OCI-LY1 (cell line): Measurements from ENCODE around the gene USH2A.

Experiments used
- H2AFZ ChIP-seq: fragments of 200-600 bp; sonication (generic), shearing (Covaris generic); 2 replicates; pipeline ENCODE4 v1.6.0; 2014; ENCODE audit warnings: antibody characterized with exemption, mild to moderate bottlenecking, low read length
- H3F3A ChIP-seq: fragments of 200-600 bp; sonication (generic), shearing (Covaris generic); 2 replicates; pipeline ENCODE4 v1.6.0; 2014; ENCODE audit warnings: mild to moderate bottlenecking, antibody characterized with exemption, low read length, moderate library complexity; ENCODE audit not compliant: insufficient read depth
- H3K27ac ChIP-seq: fragments of 200-600 bp; sonication (generic); 2 replicates; pipeline ENCODE4 v1.5.1; 2014; ENCODE audit warnings: low read length, mixed run types, mild to moderate bottlenecking, low read depth; ENCODE audit not compliant: poor library complexity, severe bottlenecking
- H3K27me3 ChIP-seq: fragments of 200-600 bp; sonication (generic); 2 replicates; pipeline ENCODE4 v1.6.0; 2014; ENCODE audit warnings: antibody characterized with exemption, mild to moderate bottlenecking, low read length, moderate library complexity; ENCODE audit not compliant: insufficient read depth
- H3K36me3 ChIP-seq: fragments of 200-600 bp; sonication (generic); 2 replicates; pipeline ENCODE4 v1.6.1; 2014; ENCODE audit warnings: mild to moderate bottlenecking, antibody characterized with exemption, low read length, moderate library complexity, mixed read lengths; ENCODE audit not compliant: insufficient read depth
- H3K4me1 ChIP-seq: fragments of 200-600 bp; sonication (generic); 2 replicates; pipeline ENCODE4 v1.5.1; 2014; ENCODE audit warnings: mild to moderate bottlenecking, low read length, moderate library complexity; ENCODE audit not compliant: insufficient read depth, severe bottlenecking
- H3K4me2 ChIP-seq: fragments of 200-600 bp; sonication (generic), shearing (Covaris generic); 2 replicates; pipeline ENCODE4 v1.6.1; 2014; ENCODE audit warnings: low read length
- H3K4me3 ChIP-seq: fragments of 200-600 bp; sonication (generic); 2 replicates; pipeline ENCODE4 v1.5.1; 2014; ENCODE audit warnings: low read length, low read depth, mild to moderate bottlenecking, mixed read lengths; ENCODE audit not compliant: poor library complexity, severe bottlenecking
- H3K79me2 ChIP-seq: fragments of 200-600 bp; shearing (Covaris generic); 2 replicates; pipeline ENCODE4 v1.6.1; 2016; ENCODE audit warnings: mixed run types, low read length, mixed read lengths; ENCODE audit not compliant: insufficient read depth
- H3K9ac ChIP-seq: fragments of 200-600 bp; sonication (generic), shearing (Covaris generic); 2 replicates; pipeline ENCODE4 v1.6.1; 2014; ENCODE audit warnings: mild to moderate bottlenecking, low read length, mixed read lengths
- H3K9me2 ChIP-seq: fragments of 200-600 bp; sonication (generic), shearing (Covaris generic); 2 replicates; pipeline ENCODE4 v1.6.1; 2014; ENCODE audit warnings: low read depth, mild to moderate bottlenecking, low read length, mixed read lengths
- H3K9me3 ChIP-seq: fragments of 200-600 bp; shearing (Covaris generic); 2 replicates; pipeline ENCODE4 v1.6.1; 2014; ENCODE audit warnings: low read length, mixed read lengths
- H4K20me1 ChIP-seq: fragments of 200-600 bp; sonication (generic), shearing (Covaris generic); 2 replicates; pipeline ENCODE4 v1.6.0; 2016; ENCODE audit warnings: mild to moderate bottlenecking, low read length; ENCODE audit not compliant: insufficient read depth
- EZH2 ChIP-seq: fragments of 200-600 bp; sonication (generic), shearing (Covaris generic); IDR thresholded peaks from 2 replicates; pipeline ENCODE4 v1.8.0; 2017; ENCODE audit warnings: borderline replicate concordance, mixed run types, mild to moderate bottlenecking, antibody characterized with exemption, low read length, moderate library complexity, mixed read lengths
- TF ChIP-seq, protein P1 (sequence below): fragments of 200-600 bp; sonication (generic), shearing (Covaris generic); IDR thresholded peaks from 2 replicates; pipeline ENCODE4 v1.5.1; 2017; ENCODE audit warnings: mild to moderate bottlenecking, antibody characterized with exemption, low read length, moderate library complexity, mixed read lengths

USH2A gene

DNA sequence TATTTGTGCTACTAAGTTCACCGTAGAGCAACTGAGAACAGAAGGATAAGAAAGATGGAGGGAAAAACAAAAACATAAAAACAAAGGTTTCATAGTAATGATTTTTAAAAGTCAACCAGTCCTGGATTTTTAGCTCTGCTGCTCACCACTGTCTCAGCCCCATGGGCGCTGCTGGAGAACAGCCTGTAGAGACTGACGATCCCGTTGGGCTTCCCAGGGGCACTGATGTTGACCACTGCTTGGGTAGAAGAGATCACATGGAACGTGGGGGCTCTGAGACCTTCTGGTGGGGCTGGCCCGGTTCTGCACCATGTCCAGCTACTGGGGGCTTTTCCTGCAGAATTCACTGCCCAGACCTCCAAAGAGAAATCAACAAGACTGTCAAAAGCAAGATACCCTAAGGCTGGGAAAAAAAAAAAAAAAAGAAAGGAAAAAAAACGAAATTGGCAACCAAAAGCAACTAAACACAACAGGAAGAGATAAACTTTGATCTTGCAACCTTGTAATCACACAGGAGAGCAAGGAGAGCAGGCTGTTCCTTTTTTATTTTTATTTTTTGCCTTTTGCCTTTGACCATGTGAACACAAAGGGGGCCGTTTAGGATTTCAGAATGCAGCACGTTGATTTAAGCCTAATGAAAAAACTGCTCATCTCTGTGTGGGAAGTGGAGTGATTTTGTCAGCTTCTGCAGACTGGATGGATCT lies 772.6 kb downstream of the USH2A start:
- H3K4me3 ChIP-seq, result no peak overlapping the region
- no peaks in the 10 kb centered on the region for H3K27me3 ChIP-seq
- H3K79me2 ChIP-seq, result no peaks in the 10 kb centered on the region
- H3K36me3 ChIP-seq, result no peaks in the 10 kb centered on the region
- H3K9me2 ChIP-seq, result no peaks in the 10 kb centered on the region
- H3K9me3 ChIP-seq, result no peaks in the 10 kb centered on the region
- H3K27ac ChIP-seq, result no peak overlapping the region
- no peaks in the 10 kb centered on the region for H4K20me1 ChIP-seq
- no peaks in the 10 kb centered on the region for H3F3A ChIP-seq
- no peaks in the 10 kb centered on the region for H3K4me1 ChIP-seq
- H2AFZ ChIP-seq, result no peak overlapping the region
- no peak for TF ChIP-seq EZH2
- TF ChIP-seq, protein P1, sequence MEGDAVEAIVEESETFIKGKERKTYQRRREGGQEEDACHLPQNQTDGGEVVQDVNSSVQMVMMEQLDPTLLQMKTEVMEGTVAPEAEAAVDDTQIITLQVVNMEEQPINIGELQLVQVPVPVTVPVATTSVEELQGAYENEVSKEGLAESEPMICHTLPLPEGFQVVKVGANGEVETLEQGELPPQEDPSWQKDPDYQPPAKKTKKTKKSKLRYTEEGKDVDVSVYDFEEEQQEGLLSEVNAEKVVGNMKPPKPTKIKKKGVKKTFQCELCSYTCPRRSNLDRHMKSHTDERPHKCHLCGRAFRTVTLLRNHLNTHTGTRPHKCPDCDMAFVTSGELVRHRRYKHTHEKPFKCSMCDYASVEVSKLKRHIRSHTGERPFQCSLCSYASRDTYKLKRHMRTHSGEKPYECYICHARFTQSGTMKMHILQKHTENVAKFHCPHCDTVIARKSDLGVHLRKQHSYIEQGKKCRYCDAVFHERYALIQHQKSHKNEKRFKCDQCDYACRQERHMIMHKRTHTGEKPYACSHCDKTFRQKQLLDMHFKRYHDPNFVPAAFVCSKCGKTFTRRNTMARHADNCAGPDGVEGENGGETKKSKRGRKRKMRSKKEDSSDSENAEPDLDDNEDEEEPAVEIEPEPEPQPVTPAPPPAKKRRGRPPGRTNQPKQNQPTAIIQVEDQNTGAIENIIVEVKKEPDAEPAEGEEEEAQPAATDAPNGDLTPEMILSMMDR, result no peak
- no peak overlapping the region for H3K9ac ChIP-seq
- H3K4me2 ChIP-seq, result no peak overlapping the region

DNA sequence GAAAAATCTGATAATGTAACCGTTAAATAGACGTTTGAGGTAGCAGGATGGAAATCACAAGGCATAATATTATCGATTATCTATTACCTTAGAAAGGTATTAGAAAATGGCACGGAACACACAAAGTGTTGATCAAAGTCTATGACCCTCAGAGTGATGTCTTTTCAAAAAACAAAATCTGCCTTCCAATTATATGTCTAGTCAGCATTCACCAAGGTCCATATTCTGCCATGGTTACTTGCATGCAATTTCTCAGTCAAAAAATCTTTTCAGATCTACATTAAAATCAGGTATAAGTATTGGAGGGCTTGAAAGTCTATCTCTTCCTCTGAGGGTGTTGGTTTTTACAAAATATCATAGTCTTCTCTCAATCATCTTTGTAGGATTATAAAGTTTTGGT lies 774.3 kb downstream of the USH2A start:
- Histone ChIP-seq H4K20me1 (no peaks in the 10 kb centered on the region), H3K4me2 (no peak overlapping the region), H3K4me1 (no peaks in the 10 kb centered on the region), H2AFZ (no peak overlapping the region), H3F3A (no peaks in the 10 kb centered on the region), H3K9me3 (no peaks in the 10 kb centered on the region), H3K79me2 (no peaks in the 10 kb centered on the region), H3K9ac (no peak overlapping the region), H3K36me3 (no peaks in the 10 kb centered on the region), H3K9me2 (no peaks in the 10 kb centered on the region), H3K4me3 (no peak overlapping the region), H3K27me3 (no peaks in the 10 kb centered on the region), H3K27ac (no peak overlapping the region)
- TF ChIP-seq EZH2, result no peak
- TF ChIP-seq, protein P1, result no peak

DNA sequence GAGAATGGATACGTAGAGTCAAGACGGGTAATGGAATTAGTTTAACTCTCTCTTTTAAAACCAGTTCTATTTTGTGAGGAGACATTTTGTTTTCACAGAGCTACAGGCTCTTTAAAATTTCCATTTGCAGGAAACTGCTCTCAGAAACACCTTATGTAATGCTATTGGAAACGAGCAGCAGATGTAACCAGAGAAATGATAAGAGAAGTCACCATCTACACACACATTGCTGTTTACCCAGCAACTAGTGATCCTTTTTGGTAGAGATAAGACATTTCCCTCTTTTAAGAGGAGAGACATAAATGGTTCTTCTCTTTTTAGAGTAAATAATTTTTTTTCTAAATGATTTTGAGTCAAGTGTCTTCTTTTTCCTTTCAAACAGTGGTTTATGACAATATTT lies 775.5 kb downstream of the USH2A start:
- no peaks in the 10 kb centered on the region for H4K20me1 ChIP-seq
- no peaks in the 10 kb centered on the region for H3K9me2 ChIP-seq
- no peaks in the 10 kb centered on the region for H3K4me1 ChIP-seq
- no peak overlapping the region for H3K9ac ChIP-seq
- no peak overlapping the region for H3K27ac ChIP-seq
- H3F3A ChIP-seq, result no peaks in the 10 kb centered on the region
- no peaks in the 10 kb centered on the region for H3K36me3 ChIP-seq
- no peaks in the 10 kb centered on the region for H3K79me2 ChIP-seq
- TF ChIP-seq, protein P1, result no peak
- TF ChIP-seq EZH2, result no peak
- H3K4me2 ChIP-seq, result no peak overlapping the region
- H3K27me3 ChIP-seq, result no peaks in the 10 kb centered on the region
- H3K9me3 ChIP-seq, result no peaks in the 10 kb centered on the region
- no peak overlapping the region for H2AFZ ChIP-seq
- H3K4me3 ChIP-seq, result no peak overlapping the region
